NCI-H2227 treated with DMSO at 0.1 percent for 48 hours (cell line): ENCODE results near the gene DMD.
"Not testable (repeated sequence)": the region's sequence is repeated elsewhere in the genome, so short reads cannot be mapped to it uniquely, and the experiment has no call there.

Experiments
- DNase-seq: peaks from one replicate; lab custom pipeline; 2025; lab: John Stamatoyannopoulos, UW

Gene DMD

DNA sequence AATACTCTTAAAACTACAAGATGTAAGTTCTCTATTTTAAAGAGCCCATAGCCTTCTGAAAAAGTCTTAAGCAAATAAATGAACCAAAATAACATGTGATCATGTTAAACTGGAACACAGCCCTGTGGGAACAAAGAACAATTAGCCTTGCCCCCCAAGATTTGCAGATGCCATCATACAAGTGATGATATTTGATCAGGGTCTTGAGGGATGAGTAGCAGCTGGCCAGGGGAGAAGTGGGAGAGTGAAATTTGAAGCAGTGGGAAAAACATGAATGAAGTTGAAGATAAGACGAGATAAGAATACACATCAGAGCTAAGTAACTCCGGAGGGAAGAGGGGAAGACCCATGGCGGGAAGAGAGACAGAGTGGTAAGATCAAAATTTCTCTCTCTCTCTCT is 1689.4 kb downstream of the DMD start:
- DNase-seq: no peak

DNA sequence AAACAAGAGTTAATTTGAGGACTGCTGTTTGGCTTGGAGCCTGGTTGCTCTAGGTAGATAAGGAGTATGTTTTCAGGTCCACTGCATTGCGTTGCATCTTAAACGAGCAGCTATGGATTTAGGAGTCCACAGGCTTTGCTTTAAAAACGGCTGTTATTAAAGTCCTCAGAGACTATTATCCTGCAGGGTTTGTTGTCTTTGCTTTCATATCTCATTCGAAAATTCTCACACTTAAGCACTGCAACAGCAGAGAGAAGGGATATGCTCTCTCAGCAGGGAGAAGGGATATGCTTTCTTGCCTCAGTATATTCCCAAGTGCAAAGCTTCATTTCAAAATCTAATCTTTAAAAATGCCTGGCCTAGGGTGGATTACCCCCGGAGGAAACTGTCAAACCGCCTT is 1694.8 kb downstream of the DMD start:
- DNase-seq: no peak

DNA sequence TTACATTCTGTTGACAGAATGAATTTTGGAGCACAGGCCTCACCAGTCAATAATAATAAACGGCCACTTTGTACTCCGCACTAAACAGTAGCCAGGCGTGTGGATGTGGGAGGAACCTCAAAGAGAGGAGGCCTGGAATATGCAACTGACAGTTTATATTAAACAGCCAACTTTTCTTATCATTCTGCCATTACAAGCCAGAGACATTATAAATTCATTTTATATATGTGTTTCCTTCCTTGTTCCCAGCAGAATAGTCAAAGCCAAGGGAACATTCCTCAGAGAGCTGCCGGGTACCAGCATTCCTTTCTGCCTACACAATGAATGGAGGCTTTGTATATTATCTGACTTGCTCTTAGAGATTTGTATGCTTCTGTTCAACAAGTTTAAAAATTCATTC is 1703.0 kb downstream of the DMD start:
- DNase-seq: no peak

DNA sequence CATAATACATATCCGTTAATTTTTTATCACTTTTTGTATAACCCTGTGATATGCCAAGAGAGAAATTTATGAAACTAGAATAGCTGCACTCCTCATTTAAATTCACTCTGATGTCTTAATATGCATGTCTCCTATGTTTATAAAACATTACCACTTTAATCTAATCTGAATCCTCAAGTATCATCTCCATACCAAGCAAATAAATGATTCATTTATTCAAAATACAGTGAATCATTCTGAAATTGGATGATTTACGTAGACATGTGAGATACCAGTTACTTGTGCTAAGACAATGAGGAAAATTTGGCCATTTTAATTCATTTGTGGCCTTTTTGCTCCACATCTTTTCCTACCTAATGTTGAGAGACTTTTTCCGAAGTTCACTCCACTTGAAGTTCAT is 1704.4 kb downstream of the DMD start:
- DNase-seq: no peak

DNA sequence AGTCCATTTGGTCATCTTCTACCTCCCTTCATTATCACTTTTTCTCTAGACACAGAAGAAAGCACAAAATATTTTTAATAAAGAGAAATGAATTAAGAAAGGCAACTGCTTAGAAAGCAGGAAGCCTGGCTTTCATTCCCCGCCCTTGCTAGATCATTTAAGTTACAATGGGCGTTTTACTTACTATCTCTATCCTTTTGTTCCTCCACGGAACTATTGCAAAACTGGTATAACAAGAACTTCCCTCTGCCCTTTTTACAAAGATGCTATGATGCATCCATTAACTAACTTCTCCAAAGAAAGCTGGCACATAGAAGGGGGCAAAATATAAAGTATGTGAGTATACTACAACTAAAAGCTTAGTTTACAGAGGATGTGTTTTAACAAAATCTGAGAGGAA is 1705.0 kb downstream of the DMD start:
- DNase-seq: no peak

DNA sequence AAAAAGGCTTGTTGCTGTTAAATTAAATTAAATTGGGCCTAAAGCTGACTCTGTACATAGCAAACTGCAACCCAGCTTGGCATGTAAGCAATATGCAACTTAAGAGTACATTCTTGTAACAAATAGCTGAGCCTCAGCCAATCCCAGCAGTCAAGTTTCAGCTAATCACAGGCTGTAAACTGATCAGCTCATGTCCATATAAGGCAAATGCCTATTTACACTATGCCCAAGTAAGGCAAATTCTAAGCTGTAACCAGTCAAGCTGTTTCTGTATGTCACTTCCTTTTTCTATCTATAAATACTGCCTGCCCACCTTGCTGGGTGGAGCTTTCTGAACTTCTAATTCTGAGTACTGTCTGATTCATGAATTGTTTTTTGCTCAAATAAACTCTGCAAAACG is 1710.4 kb downstream of the DMD start:
- no peak for DNase-seq

DNA sequence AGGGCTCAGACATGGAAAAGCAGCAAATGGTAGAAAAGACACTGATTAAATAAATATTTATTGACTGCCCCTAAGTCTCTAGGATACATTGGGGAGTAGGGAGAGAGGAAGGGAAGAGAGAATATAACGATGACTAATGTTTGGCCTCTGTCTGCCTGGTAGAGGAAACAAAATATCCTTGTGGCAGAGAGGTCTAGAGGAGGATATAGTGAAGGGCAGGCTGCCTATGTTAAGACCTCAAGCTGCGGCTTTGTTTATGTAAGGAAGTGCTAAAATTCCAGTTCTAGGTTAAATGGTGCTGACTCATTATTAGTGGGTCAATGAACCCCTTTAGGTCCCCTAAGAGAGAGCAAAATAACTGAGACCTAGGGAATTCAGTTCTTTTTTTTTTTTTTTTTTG is 1712.2 kb downstream of the DMD start:
- no peak for DNase-seq

DNA sequence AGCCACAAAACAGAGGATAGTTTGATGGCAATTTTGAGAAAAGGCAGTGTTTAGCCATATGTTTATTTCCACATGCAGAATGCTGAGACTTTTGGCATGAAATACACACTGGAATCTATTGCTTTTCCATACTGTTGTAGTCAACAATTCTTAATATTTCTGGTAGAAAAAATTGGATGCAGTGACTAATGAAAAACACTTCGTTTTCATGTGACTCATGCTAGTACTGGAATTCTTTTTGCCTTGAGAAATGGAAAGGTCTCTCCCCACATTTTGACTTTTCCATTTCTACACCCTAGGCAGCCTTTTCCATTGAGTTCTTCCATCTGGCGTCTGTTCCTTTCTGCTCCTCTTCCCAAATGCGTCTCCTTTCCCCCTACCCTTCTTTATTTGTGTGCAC is 1714.3 kb downstream of the DMD start:
- no peak for DNase-seq

DNA sequence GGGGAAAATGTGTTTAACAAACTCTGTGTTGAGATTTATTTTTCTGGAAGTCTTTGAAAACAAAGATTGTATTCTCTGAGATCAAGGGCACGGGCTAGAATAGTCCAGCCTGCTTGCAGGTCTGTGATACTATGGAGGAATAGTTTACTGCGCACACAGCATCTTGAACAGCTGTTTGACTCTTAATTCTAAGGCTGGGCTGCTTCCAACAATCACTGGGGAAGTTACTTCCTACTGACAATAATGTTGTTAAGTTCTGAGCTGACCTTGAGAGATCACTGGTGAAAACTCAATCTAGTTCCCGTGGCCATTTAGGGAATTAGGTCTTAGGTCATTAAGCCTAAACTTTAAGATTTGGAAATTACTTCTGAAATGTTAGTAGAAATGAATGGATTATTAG is 1723.4 kb downstream of the DMD start:
- DNase-seq: no peak

DNA sequence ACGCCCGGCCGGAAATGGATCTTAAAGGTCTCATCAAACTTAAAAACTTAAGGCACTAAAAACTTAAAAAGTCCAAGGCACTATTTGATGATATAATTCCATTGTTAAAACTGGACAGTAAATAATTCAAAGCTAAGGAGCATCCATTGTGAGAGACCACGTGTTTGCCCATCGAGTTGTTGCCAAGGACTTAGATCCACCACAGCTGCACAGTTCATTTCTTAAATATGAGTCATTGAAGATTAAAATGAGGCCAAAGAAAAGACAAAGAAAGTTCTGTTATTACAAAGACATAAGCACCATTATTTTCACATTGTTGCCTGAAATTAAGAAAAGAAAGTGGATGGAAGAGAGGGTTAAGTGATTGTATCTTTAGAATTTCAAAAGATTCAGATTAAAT is 1728.0 kb downstream of the DMD start:
- DNase-seq: no peak

DNA sequence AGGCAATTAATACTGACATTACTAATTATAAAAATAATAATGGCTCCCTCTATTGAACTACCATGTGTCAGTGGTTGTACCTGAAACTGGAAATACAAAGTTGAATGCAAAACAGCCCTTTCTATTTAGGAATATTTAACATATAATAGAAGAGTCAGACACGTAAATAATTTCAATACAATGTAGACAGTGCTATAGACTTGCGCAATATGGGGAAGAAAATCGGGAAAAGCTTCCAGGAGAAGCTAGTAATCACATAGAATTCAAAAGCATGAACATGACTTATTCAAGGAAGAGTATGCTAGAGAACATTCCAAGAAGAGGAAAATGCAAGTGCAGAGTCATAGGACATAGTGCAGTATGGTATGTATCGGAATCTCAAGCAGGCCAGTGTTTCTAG is 1730.7 kb downstream of the DMD start:
- no peak for DNase-seq

DNA sequence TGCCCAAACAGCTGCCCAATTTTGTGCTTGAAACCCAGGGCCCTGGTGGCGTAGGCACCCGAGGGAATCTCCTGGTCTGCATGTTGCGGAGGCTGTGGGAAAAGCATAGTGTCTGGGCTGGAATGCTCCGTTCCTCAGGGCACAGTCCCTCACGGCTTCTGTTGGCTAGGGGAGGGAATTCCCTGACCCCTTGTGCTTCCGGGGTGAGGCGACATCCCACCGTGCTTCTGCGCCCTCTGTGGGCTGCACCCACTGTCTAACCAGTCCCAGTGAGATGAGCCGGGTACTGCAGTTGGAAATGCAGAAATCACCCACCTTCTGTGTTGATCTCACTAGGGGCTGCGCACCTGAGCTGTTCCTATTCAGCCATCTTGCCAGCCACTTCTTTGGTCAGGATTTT is 1740.1 kb downstream of the DMD start:
- DNase-seq: no peak

DNA sequence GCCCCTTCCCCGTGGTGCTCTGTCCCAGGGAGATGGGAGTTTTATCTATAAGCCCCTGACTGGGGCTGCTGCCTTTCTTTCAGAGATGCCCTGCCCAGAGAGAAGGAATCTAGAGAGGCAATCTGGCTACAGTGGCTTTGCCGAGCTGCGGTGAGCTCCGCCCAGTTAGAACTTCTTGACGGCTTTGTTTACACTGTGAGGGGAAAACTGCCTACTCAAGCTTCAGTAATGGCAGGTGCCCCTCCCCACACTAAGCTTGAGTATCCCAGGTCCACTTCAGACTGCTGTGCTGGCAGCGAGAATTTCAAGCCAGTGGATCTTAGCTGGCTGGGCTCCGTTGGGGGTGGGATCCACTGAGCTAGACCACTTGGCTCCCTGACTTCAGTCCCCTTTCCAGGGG is 1740.6 kb downstream of the DMD start:
- not testable (repeated sequence) for DNase-seq

DNA sequence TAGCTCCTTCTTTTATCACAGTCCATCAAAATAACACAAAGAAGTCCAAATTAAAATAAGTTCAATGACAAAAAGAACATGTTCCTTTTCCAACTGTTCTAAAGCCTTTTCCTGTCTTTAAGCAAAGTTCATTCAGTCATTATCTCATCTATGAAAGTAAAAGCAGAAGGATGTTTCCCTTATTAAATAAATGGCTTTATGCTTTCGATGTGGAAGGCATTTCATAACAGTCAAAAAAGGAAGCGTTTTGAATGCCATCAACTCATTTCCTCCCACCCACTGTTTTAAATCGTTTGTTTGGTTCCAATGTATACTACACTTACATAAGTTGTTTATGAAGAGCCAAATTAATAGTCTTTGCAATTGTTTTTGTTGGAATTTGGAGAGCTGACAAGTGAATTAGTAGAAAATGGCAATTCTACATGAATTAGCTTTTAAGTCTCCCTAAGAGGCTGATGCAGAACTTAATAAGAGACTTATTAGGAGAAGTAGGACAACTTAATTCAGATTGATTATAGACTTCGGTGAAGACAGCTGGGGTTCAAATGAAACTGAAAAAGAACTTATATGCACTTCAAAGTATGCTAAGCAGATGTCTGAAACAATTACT is 1746.9 kb downstream of the DMD start:
- no peak for DNase-seq

DNA sequence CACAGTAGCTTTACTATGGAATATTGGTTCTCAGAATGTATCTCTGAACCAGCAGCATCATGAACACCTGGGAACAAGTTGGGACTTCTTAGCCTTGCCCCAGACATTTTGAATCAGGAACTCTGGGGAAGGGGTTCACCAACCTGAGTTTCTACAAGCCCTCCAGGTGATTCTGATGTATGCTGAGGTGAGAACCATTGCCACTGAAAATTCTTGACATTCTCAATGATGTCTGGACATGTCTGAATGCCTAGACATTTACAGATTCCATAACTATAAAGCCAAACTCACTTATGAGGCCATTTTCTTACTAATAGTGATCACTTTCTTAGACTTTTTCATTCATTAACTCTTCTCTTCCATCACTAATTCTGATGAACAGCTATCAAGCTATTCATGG is 1750.1 kb downstream of the DMD start:
- DNase-seq: no peak

DNA sequence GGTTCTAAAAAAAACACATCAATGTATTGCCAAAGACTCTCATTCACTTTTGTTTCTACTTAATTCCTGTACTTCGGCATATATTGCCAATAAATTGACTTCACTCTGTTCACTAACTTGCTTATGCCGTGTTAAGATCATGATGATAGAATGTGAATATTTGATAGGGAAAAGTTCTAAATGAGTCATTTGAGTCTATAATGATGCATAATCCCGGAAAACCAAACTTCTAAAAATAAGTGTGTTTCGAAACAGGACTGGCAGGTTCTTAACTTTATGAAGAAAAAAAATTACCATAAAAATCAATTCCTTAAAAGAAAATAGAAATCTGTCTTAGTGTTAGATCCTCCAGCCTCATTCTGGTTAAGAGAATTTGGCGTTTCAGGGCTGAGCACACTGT is 1752.0 kb downstream of the DMD start:
- DNase-seq: no peak

DNA sequence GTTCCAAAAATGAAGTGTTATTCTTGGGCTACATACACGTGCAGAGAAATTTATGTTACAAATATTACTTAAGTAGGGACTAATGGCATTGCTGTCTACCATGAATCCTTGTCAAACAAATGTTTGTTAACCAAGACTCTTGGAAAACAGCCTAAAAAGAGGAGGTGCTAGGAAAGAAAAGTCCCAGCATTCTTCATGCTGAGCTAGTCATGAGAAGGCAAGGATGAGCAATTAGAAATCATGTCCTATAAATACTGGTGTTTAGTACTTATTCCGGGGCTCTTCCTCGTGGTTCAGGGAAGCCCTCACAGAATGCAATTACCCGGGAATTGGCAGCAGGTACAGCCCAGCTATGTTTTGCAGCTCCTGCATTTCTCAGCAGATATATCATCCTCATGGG is 1761.4 kb downstream of the DMD start:
- no peak for DNase-seq

DNA sequence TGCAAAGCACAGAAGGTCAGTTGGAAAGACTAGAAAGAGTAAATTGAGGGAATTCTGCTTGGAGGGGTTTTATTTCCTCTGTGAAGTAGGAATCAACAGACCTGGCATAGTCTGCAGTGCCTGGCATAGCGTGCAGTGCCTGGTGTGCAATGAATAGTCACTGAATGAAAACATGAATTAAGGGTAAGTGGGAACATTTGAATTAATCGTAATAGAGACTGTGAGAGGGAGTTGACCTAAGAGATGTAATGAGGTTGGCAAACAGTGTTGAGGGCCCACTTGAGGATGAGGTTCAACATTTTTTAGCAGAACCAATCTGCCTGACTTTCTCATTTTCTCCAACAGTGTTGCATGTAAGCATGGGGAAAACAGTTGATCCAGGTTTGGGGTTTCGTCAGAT is 1762.3 kb downstream of the DMD start:
- no peak for DNase-seq

DNA sequence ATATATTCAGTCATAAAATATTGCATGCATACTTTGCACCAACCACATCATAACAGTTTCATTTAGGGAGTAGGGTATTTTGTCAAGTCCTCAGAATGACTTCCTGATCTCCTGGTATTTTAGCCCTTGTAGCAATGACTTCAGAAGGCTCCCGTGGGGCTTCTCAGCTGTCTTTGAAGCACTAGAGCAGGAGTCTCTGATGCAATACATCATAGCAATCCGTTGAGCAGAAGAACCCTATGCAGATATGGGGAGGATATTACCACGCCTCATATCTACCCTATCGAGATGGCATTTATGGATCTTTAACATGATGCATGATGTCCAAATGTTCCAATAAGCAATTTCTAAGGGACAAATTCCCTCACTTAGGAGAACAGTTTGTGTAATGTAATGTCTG is 1765.8 kb downstream of the DMD start:
- DNase-seq: no peak

DNA sequence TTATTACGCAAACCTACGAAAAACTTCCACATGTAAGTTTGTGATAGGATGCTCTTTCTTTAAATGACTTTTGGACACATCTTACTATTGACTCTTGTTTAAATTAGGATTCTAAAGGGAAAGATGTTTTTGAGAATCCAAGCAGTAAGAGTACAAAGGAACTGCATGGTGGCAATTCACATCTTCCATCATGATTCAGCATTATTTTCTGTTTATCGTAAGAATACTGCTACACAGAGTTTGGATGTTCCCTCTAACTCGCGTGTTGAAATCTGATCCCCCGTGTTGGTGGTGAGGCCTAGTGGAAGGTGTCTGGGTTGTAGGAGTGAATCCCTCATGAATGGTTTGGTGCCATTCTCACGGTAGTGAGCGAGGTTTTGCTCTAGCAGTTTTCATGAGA is 1767.7 kb downstream of the DMD start:
- DNase-seq: no peak

DNA sequence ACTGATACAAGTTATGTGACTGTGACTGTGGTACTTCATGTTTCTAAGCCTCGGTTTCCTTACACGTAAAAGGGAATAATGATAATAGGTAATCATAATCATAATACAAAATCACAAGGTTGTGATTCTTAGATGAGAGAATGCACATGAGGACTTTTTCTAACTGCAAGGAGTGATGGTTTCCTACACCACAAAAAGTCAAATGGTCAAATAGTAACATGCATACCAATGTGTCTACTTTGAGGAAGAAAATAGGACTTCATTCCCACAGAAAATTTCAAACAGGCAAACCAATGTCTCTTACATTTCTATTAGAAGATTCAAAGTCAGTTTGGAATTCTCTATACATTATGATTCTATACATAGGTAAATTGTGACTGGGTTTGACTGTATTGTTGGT is 1770.8 kb downstream of the DMD start:
- DNase-seq: no peak

DNA sequence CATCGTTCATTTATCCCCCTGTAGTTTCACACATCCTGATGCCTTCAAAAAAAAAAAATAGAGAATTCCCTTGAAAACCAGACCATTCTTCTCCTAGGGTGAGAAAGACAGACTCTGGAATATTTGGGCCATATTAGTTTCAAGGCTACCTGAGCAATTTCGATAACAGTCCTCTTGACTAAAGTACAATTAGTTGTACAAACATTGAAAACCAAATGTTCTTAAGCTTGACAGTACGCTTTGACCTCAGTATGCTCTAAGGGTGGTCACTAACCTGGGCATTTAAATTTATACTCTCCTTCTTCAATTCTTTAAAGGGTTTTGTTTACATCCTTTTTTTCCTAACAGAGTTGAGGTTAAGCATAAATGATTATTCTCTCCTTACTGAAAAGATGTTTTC is 1774.9 kb downstream of the DMD start:
- no peak for DNase-seq

DNA sequence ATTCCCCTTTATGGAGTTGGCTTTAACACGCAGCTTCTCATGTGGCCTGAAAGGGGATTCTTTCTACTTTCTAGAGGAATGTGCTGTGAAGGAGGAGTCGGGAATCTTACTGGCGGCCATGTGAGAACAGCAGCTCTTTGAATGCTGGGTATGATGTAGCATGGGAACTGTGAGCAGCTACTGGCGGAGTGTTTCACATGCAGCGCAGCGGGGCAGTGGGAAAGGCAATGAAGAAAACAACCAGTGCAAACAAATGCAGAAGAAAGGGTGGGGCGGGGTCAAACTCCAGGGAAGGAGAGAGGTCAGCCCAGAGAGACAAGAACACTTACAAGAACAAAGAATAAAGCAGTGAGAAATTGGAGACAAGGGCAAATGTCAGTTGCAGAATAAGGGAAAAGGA is 1775.8 kb downstream of the DMD start:
- no peak for DNase-seq

DNA sequence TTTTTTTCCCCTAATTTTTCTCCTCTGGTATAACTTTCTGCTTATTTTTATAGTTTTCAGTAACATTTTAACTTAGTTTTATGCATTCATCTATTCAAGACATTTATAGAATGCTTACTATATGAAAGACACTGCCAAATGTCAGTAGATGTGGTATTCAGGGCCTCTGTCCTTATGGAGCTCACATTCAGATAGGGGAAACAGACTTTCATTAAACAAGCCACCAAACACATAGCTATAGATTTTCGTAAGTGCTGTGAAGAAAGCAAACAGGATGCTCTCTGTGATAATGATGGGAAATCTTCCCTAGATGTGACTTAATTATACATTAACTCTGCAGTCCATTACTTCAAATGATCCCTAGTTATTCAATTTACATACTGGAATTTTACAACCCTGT is 1777.5 kb downstream of the DMD start:
- DNase-seq: no peak

DNA sequence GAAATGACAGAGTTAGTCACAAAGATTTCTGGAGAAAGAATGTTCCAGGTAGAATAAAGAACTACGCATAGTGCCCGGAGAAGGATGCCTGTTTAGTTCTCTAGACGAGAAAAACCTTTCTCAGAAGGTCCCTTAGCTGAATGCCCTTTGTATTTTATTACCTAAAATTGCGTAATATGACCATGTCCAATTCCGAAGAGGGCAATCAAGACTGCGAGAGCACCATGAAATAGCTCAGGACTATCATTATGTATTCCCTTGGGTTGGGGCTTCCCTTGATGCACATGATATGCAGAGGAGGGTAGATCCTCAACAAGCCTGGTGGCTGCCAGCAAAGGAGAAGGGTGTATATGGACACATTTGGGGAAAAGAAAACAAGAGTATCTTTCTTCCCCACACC is 1781.4 kb downstream of the DMD start:
- no peak for DNase-seq
